Retinal pigment epithelial cell (primary cell): ENCODE results near the gene PRPF38A.

Source experiments
- DNase-seq: peaks from one replicate; pipeline ENCODE4 v3.0.0-alpha.2; 2010; ENCODE audit warnings: low read depth
- H3K4me3 ChIP-seq: 2 replicates; pipeline ENCODE4 v1.5.1; 2011; ENCODE audit warnings: mild to moderate bottlenecking, low read length, control low read depth, moderate library complexity
- TF ChIP-seq, protein P1 (sequence below): conservative IDR thresholded peaks from 2 replicates; pipeline ENCODE4 v1.5.1; 2011; ENCODE audit warnings: low read depth, low read length, control low read depth, inconsistent platforms

PRPF38A gene

DNA sequence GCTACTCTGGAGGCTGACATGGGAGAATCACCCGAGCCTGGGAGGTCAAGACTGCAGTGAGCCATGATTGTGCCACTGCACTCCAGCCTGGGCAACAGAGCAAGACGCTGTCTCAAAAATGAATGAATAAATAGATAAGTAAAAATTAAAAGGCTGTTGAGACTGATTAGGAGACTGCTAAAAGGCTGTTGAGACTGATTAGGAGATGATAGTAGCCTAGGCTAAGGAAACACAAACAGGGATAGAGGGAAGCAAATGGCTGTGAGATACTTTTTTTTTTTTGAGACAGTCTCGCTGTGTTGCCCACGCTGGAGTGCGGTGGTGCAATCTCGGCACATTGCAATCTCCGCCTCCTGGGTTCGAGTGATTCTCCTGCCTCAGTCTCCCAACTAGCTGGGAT lies 28.4 kb downstream of the PRPF38A start:
- TF ChIP-seq, protein P1, sequence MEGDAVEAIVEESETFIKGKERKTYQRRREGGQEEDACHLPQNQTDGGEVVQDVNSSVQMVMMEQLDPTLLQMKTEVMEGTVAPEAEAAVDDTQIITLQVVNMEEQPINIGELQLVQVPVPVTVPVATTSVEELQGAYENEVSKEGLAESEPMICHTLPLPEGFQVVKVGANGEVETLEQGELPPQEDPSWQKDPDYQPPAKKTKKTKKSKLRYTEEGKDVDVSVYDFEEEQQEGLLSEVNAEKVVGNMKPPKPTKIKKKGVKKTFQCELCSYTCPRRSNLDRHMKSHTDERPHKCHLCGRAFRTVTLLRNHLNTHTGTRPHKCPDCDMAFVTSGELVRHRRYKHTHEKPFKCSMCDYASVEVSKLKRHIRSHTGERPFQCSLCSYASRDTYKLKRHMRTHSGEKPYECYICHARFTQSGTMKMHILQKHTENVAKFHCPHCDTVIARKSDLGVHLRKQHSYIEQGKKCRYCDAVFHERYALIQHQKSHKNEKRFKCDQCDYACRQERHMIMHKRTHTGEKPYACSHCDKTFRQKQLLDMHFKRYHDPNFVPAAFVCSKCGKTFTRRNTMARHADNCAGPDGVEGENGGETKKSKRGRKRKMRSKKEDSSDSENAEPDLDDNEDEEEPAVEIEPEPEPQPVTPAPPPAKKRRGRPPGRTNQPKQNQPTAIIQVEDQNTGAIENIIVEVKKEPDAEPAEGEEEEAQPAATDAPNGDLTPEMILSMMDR: no peak
- H3K4me3 ChIP-seq: no peak overlapping the region

GRCh38 chr1:52435211-52435610 lies 30.8 kb downstream of the PRPF38A start:
- H3K4me3 ChIP-seq: no peak overlapping the region
- DNase-seq: no peak
- TF ChIP-seq, protein P1: no peak

More for the DNA sequence above, 28.4 kb downstream of the PRPF38A start:
- no peak for DNase-seq

DNA sequence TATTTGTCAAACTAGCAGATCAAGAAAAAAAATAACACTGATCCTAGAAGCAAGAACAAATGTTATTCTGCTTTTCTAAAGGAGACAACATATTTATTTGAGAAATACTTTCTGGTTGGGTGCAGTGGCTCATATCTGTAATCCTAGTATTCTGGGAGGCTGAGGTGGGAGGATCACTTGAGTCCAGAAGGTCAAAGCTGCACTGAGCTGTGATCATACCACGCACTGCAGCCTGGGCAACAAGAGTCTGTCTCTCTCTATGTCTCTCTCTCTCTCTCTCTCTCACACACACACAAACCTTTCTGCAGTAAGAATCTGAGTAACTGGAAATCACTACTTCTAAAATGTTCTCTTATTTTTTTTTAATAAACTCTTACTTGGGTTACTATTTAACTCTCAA lies 31.2 kb downstream of the PRPF38A start:
- DNase-seq: no peak

DNA sequence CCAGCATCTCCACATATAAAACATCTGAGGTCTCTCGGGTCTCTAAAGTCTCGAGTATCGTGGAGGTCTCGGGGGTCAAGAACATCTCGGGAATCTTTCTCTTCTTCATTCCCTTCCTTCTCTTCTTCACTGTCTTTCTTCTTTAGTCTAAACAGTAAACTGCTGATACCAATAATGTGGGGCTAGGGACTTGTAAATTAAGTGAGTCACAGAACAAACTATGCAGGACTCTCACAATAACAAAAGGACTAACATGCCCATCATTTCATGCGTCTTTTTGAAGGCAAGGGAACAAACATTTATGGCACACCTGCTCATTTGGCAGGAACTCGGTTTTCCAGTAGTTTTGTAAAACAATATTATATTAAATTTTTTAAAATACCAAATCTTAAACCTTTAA lies 32.4 kb downstream of the PRPF38A start:
- no peak for DNase-seq
- no peak overlapping the region for H3K4me3 ChIP-seq
- TF ChIP-seq, protein P1: no peak

More for the DNA sequence above, 31.2 kb downstream of the PRPF38A start:
- TF ChIP-seq, protein P1: no peak
- H3K4me3 ChIP-seq: no peak overlapping the region

- TF ChIP-seq, protein P1: no peak
- no peak for DNase-seq
- H3K4me3 ChIP-seq: no peak overlapping the region
These were observed 35.6 kb downstream of the PRPF38A start for GRCh38 chr1:52439976-52440375.

GRCh38 chr1:52444463-52444862 lies 40.1 kb downstream of the PRPF38A start:
- H3K4me3 ChIP-seq: no peak overlapping the region
- TF ChIP-seq, protein P1: no peak

GRCh38 chr1:52454127-52454526 lies 49.7 kb downstream of the PRPF38A start:
- H3K4me3 ChIP-seq: no peak overlapping the region
- no peak for DNase-seq
- TF ChIP-seq, protein P1: no peak

More at GRCh38 chr1:52444463-52444862, 40.1 kb downstream of the PRPF38A start:
- no peak for DNase-seq
